ENCODE data around the gene SLC22A23.

Gene SLC22A23

DNA sequence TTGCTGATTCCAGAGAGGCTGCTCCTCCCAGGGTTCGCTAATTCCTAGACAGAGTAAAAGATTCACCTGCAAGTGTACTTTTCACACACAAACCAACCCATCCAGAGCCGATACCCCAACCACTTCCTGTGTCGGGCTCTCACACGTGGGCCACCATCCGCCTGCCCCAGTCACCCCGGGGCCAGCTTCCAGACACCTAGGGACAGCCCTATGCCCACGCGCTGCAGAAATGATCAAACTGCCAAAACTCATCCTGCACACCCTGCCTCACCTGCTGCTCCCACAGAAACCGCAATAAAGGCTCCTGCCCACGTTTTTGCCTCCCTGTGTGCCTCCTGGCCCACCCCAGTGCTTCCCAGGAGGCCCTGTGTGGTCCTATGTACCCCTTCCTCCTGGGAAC lies 138.6 kb downstream of the SLC22A23 start:
- no peak overlapping the region for H3K27ac ChIP-seq
- CTCF ChIA-PET = no interaction called here
- POLR2A ChIA-PET (ENCODE audit: low non-redundant PET) = no interaction called here
- TF ChIP-seq CTCF (conservative IDR thresholded peaks at IDR 0.05; ENCODE audit: low read depth) = no peak
- no peak for DNase-seq (ENCODE audit: low spot score)

- no peak for DNase-seq (ENCODE audit: low spot score)
- ChIA-PET CTCF (no interaction called here), POLR2A (ENCODE audit: low non-redundant PET) (no interaction called here)
- no peak for TF ChIP-seq CTCF (conservative IDR thresholded peaks at IDR 0.05; ENCODE audit: low read depth)
- H3K27ac ChIP-seq = no peak overlapping the region
Measured at GRCh38 chr6:3317741-3318211, 139.1 kb downstream of the SLC22A23 start.

DNA sequence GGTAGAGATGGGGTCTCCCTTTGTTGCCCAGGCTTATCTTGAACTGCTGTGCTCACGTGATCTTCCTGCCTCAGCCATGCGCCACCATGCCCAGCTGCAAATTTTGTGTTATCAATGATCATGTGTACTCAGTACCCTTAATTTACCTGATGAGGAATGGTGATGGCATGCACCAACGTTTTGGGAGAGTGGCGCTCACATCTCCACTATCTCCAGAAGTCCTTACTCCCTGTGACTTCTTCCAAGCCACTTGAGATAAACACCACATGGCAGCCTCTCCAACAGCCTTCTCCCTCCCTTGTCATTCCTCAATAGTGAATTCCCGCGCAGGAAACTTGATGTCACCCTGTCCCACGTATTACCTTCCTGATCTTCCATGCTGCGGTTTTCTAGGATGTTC lies 140.0 kb downstream of the SLC22A23 start:
- no peak overlapping the region for H3K27ac ChIP-seq
- ChIA-PET CTCF (no interaction called here), POLR2A (ENCODE audit: low non-redundant PET) (no interaction called here)
- DNase-seq (ENCODE audit: low spot score) = no peak
- TF ChIP-seq CTCF (conservative IDR thresholded peaks at IDR 0.05; ENCODE audit: low read depth) = no peak

DNA sequence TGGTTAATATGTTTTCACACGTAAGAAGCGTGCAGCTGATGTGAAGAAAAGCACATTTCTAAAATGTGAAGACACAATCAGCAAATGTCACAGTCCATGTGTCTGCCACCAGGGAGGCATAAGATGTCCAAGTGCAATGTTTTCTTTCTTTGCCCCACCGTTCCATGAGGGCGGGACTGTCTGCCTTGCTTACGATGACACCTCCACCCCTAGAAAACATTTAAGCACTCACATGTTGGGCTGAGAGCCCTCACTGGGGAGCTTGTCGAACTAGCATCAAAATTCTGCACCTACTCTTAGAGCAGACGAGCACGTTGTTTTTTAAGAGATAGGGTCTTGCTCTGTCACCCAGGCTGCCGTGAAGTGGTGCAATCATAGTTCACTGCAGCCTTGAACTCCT lies 140.5 kb downstream of the SLC22A23 start:
- H3K27ac ChIP-seq = no peak overlapping the region
- POLR2A ChIA-PET (ENCODE audit: low non-redundant PET) = no interaction called here
- DNase-seq (ENCODE audit: low spot score) = no peak
- CTCF ChIA-PET = no interaction called here
- TF ChIP-seq CTCF (conservative IDR thresholded peaks at IDR 0.05; ENCODE audit: low read depth) = no peak

- TF ChIP-seq CTCF (conservative IDR thresholded peaks at IDR 0.05; ENCODE audit: low read depth) = no peak
- ChIA-PET CTCF (no interaction called here), POLR2A (ENCODE audit: low non-redundant PET) (no interaction called here)
Measured at GRCh38 chr6:3315841-3316240, 141.0 kb downstream of the SLC22A23 start.

GRCh38 chr6:3314621-3315467 lies 142.0 kb downstream of the SLC22A23 start:
- ChIA-PET POLR2A (ENCODE audit: low non-redundant PET) (no interaction called here), CTCF (no interaction called here)
- no peak overlapping the region for H3K27ac ChIP-seq
- no peak for DNase-seq (ENCODE audit: low spot score)
- no peak for TF ChIP-seq CTCF (conservative IDR thresholded peaks at IDR 0.05; ENCODE audit: low read depth)

More at GRCh38 chr6:3315841-3316240, 141.0 kb downstream of the SLC22A23 start:
- H3K27ac ChIP-seq = no peak overlapping the region
- no peak for DNase-seq (ENCODE audit: low spot score)
